Measurements from ENCODE around the gene SPON1. TPM values are rescaled to one million over a fixed set of nuclear protein-coding genes. Genes with fewer than 3 reads are reported as not detected.

Gene SPON1
- total RNA-seq, 4 donors from 2014 or later: 8.0 to 16.1 (median 11.3) TPM

DNA sequence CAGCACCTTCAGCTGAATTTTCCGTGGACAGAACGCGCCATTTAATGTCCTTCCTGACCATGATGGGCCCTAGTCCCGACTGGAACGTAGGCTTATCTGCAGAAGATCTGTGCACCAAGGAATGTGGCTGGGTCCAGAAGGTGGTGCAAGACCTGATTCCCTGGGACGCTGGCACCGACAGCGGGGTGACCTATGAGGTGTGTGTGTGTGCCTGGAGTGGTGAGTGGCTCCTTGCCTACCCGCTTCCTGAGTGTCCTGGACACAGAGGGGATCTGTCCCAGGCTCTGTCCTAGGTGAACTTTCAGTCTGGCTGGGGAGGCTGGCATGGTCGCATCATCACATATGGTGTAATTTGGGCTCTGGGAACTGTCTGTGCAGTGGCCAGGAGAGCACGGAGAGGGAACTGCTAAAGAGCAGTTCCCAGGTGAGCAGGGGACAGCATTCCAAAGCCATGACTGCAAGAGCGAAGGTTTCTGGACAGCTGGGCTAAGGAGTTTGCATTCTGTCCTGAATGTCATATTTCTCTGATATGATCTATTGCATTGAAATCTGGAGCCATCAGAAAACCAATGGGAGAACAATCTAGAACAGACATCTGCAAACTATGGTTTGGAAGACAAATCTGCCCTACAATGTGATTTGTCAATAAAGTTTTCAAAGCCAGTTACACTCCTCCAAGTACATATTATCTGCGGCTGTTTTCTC, 292.2 kb downstream of the SPON1 start:
- Histone ChIP-seq H3K9me3 (no peaks in the 10 kb centered on the region), H3K27ac (no peak overlapping the region), H3K27me3 (peaks cover 7% of the 10 kb centered on the region), H3K4me1 (no peaks in the 10 kb centered on the region), H3K36me3 (no peaks in the 10 kb centered on the region), H3K4me3 (no peak overlapping the region)
- WGBS: 85% methylated on average over 12 of the region's 13 CpGs
- TF ChIP-seq POLR2AphosphoS5 (IDR thresholded peaks at IDR 0.05): no peak
- TF ChIP-seq POLR2A (IDR thresholded peaks at IDR 0.05): no peak
- no peak for TF ChIP-seq EP300 (IDR thresholded peaks at IDR 0.05)
- TF ChIP-seq, protein P1, sequence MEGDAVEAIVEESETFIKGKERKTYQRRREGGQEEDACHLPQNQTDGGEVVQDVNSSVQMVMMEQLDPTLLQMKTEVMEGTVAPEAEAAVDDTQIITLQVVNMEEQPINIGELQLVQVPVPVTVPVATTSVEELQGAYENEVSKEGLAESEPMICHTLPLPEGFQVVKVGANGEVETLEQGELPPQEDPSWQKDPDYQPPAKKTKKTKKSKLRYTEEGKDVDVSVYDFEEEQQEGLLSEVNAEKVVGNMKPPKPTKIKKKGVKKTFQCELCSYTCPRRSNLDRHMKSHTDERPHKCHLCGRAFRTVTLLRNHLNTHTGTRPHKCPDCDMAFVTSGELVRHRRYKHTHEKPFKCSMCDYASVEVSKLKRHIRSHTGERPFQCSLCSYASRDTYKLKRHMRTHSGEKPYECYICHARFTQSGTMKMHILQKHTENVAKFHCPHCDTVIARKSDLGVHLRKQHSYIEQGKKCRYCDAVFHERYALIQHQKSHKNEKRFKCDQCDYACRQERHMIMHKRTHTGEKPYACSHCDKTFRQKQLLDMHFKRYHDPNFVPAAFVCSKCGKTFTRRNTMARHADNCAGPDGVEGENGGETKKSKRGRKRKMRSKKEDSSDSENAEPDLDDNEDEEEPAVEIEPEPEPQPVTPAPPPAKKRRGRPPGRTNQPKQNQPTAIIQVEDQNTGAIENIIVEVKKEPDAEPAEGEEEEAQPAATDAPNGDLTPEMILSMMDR (IDR thresholded peaks at IDR 0.05): no peak
- DNase-seq (ENCODE audit: low spot score in 2 of 2): no peak

DNA sequence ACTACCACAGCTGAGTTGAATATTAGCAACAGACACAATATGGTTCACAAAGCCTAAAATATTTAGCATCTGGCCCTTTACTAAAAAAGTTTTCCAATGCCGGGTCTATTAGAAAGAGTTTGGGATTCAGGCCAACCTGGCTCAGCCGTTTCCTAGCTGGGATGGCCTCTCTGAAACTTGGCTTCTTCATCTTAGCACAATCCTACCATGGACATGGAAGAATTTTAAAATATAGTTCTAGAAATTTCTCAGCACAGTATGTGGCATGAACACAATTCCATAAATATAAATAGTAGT, 292.7 kb downstream of the SPON1 start:
- 19% methylated on average over 2 of the region's 2 CpGs for WGBS
- H3K27me3 ChIP-seq: peaks cover 7% of the 10 kb centered on the region
- TF ChIP-seq POLR2AphosphoS5 (IDR thresholded peaks at IDR 0.05): no peak
- TF ChIP-seq EP300 (IDR thresholded peaks at IDR 0.05): no peak
- TF ChIP-seq, protein P1 (IDR thresholded peaks at IDR 0.05): no peak
- no peak for TF ChIP-seq POLR2A (IDR thresholded peaks at IDR 0.05)
- no peaks in the 10 kb centered on the region for H3K36me3 ChIP-seq
- H3K27ac ChIP-seq: no peak overlapping the region
- H3K4me3 ChIP-seq: no peak overlapping the region
- H3K4me1 ChIP-seq: no peaks in the 10 kb centered on the region
- DNase-seq (ENCODE audit: low spot score in 2 of 2): no peak
- H3K9me3 ChIP-seq: no peaks in the 10 kb centered on the region

DNA sequence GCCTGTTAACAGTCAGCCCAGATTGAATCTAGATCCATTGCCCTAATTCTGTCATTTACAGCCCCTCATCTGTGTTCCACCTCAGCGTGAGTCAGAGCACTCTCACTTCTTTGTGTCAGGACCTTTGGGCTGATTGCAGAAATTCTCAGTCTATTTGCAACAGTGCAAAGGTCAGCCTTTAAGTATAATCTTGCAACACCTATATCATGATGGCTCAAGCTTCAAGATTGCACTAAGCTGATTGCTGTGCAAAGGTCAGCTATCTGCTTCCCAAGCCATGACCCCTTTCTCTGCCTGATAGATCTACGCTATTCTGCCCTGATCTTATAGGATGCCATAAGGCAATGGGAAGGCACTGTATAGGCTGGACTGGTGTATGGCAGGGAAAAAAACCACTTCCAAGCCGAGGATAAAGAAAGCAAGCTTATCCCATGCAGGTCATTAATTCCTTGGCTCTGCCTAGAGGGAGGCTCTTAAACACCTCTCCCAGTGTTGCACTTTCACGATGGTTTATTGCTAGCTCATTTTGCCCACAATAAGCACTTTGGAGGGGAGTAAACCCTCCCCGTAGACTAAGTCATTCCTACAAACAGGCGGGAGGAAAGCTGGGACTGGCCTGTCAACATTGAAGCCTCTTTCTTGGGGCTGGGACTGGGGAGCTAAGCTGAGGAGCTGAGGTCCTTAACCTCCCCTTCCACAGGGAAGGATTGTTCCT, 295.9 kb downstream of the SPON1 start:
- TF ChIP-seq EP300 (IDR thresholded peaks at IDR 0.05) (no peak), POLR2A (IDR thresholded peaks at IDR 0.05) (no peak), POLR2AphosphoS5 (IDR thresholded peaks at IDR 0.05) (no peak)
- TF ChIP-seq, protein P1 (IDR thresholded peaks at IDR 0.05): no peak
- Histone ChIP-seq H3K27me3 (peaks cover 7% of the 10 kb centered on the region), H3K4me1 (no peaks in the 10 kb centered on the region), H3K36me3 (no peaks in the 10 kb centered on the region), H3K4me3 (no peak overlapping the region), H3K9me3 (no peaks in the 10 kb centered on the region), H3K27ac (no peak overlapping the region)
- DNase-seq (ENCODE audit: low spot score in 2 of 2): no peak
- WGBS: 72% methylated on average over 6 of the region's 6 CpGs

DNA sequence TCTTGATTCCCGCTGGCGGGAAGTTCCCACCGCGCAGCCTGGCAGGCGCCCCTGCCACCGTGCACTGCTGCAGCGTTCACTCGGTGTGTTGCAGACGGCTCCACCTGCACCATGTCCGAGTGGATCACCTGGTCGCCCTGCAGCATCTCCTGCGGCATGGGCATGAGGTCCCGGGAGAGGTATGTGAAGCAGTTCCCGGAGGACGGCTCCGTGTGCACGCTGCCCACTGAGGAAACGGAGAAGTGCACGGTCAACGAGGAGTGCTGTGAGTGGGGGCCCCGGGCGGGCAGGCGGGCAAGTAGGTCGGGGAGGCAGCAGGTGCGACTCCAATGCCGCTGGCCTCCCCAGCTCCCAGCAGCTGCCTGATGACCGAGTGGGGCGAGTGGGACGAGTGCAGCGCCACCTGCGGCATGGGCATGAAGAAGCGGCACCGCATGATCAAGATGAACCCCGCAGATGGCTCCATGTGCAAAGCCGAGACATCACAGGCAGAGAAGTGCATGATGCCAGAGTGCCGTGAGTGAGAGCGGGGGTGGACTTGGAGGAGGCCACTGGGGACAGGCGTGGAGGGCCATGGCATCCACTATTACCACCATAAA, 296.8 kb downstream of the SPON1 start:
- H3K27me3 ChIP-seq: peaks cover 7% of the 10 kb centered on the region
- H3K9me3 ChIP-seq: no peaks in the 10 kb centered on the region
- H3K36me3 ChIP-seq: no peaks in the 10 kb centered on the region
- WGBS: 58% methylated on average over 29 of the region's 38 CpGs
- H3K4me1 ChIP-seq: no peaks in the 10 kb centered on the region
- H3K4me3 ChIP-seq: no peak overlapping the region
- TF ChIP-seq, protein P1 (IDR thresholded peaks at IDR 0.05): no peak
- TF ChIP-seq POLR2AphosphoS5 (IDR thresholded peaks at IDR 0.05): no peak
- DNase-seq (ENCODE audit: low spot score in 2 of 2): no peak
- H3K27ac ChIP-seq: no peak overlapping the region

DNA sequence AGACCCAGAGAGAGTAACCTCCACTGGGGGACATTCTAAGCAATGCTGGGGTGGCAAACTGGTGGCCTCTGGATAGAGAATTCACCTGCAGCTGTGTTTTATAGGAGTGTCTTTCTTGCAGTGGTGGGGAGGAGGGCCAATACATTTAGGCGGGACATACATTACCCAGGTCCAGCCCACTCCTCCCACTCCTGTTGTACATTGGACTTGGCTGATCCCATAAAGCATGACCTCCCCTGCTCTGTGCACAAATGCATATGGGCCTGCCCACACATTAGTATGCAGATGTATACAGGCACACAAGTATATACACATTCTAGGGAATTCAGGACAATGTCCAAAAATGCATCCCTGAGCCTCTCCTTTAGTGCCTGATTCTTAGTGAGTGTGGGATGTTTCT, 297.4 kb downstream of the SPON1 start:
- Histone ChIP-seq H3K36me3 (no peaks in the 10 kb centered on the region), H3K4me3 (no peak overlapping the region), H3K27ac (no peak overlapping the region), H3K27me3 (peaks cover 7% of the 10 kb centered on the region), H3K4me1 (no peaks in the 10 kb centered on the region), H3K9me3 (no peaks in the 10 kb centered on the region)
- no peak for DNase-seq (ENCODE audit: low spot score in 2 of 2)
- TF ChIP-seq EP300 (IDR thresholded peaks at IDR 0.05): no peak
- TF ChIP-seq POLR2A (IDR thresholded peaks at IDR 0.05): no peak
- TF ChIP-seq, protein P1 (IDR thresholded peaks at IDR 0.05): no peak
- TF ChIP-seq POLR2AphosphoS5 (IDR thresholded peaks at IDR 0.05): no peak
- 80% methylated on average over 1 of the region's 1 CpG for WGBS

All from suprapubic skin (tissue), 4 donors.